HCT116 (cell line): ENCODE data around the gene ADGRD1.

Source experiments
- EZH2 ChIP-seq: fragments of 200-600 bp; sonication (generic); IDR thresholded peaks from 2 replicates; pipeline ENCODE4 v1.6.1; 2017; ENCODE audit warnings: antibody characterized with exemption, mixed run types
- POLR2A ChIP-seq: IDR thresholded peaks from 2 replicates; pipeline ENCODE4 v1.7.0; 2011; ENCODE audit warnings: borderline replicate concordance; ENCODE audit not compliant: insufficient read depth, insufficient read length; ENCODE audit errors: extremely low read depth
- TF ChIP-seq, protein P1 (sequence below), 3 experiments: fragments of 200-600 bp in 1 of 3; sonication (generic) in 1 of 3; IDR thresholded peaks in 2 of 3; conservative IDR thresholded peaks in 1 of 3; 2 replicates each; pipeline ENCODE4 v1.5.1; 2012 to 2017; ENCODE audit warnings: low read depth in 2 of 3, low read length in 2 of 3, antibody characterized with exemption in 1 of 3, borderline replicate concordance in 1 of 3, control low read depth in 1 of 3, mild to moderate bottlenecking in 1 of 3, mixed read lengths in 1 of 3, mixed run types in 1 of 3, moderate library complexity in 1 of 3; ENCODE audit not compliant: insufficient read depth in 1 of 3
- TF ChIP-seq, protein P2 (sequence below): IDR thresholded peaks from 2 replicates; pipeline ENCODE4 v1.6.1; 2012

DNA sequence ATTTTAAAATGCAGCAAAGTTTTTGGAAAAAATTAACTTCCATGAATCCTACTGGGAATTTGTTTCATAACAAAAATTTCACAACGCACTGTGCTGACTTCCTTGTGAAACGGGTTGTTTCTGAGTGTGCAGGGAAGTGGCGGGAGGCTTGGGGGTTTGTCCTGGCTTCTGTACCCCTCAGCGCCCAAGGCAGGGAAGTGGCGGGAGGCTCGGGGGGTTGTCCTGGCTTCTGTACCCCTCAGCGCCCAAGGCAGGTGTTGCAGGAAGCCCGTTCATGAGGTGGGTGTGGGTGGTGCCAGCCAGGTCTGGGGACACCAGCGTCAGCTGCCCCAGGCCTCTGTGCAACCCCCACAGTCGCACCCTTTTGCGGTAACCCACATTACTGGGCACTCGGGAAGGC is 25.1 kb downstream of the ADGRD1 start:
- TF ChIP-seq, protein P1, sequence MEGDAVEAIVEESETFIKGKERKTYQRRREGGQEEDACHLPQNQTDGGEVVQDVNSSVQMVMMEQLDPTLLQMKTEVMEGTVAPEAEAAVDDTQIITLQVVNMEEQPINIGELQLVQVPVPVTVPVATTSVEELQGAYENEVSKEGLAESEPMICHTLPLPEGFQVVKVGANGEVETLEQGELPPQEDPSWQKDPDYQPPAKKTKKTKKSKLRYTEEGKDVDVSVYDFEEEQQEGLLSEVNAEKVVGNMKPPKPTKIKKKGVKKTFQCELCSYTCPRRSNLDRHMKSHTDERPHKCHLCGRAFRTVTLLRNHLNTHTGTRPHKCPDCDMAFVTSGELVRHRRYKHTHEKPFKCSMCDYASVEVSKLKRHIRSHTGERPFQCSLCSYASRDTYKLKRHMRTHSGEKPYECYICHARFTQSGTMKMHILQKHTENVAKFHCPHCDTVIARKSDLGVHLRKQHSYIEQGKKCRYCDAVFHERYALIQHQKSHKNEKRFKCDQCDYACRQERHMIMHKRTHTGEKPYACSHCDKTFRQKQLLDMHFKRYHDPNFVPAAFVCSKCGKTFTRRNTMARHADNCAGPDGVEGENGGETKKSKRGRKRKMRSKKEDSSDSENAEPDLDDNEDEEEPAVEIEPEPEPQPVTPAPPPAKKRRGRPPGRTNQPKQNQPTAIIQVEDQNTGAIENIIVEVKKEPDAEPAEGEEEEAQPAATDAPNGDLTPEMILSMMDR (IDR thresholded peaks at IDR 0.05 in 2 of 3, conservative IDR thresholded peaks at IDR 0.05 in 1 of 3; ENCODE audit: borderline replicate concordance in 1 of 3, insufficient read depth in 1 of 3, low read depth in 2 of 3, low read length in 2 of 3), result no peak
- no peak for TF ChIP-seq EZH2
- TF ChIP-seq, protein P2, sequence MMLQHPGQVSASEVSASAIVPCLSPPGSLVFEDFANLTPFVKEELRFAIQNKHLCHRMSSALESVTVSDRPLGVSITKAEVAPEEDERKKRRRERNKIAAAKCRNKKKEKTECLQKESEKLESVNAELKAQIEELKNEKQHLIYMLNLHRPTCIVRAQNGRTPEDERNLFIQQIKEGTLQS, result no peak
- TF ChIP-seq POLR2A, result no peak
